GM12873 (cell line): ENCODE measurements around the gene RPRD1B.

Experiments used
- CTCF ChIP-seq: IDR thresholded peaks from 2 replicates; pipeline ENCODE4 v1.5.1; 2012; ENCODE audit warnings: low read depth, mild to moderate bottlenecking, moderate library complexity, low read length, control low read depth; ENCODE audit not compliant: insufficient read depth; ENCODE audit errors: missing control alignments

RPRD1B gene

GRCh38 chr20:38004416-38004815, 29.1 kb upstream of the RPRD1B start:
- TF ChIP-seq CTCF = no peak

DNA sequence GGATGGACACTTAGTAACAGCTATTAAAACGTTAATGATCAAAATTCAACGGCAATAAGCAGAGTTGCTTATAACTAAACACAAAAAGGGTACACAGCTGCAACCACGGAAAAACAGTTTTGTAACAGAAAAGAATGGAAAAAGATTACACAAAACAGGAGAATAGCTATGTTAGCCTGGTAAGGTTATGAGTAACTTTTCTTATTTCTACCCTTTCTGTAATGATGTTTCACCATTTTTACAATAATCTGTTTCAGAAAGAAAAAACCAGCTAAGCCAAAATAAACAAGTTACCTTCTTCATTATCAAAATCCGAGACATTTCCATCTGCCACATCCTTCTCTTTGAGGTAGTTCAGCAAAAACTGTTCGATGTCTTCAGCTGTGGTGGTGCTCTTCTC, 27.6 kb upstream of the RPRD1B start:
- no peak for TF ChIP-seq CTCF

DNA sequence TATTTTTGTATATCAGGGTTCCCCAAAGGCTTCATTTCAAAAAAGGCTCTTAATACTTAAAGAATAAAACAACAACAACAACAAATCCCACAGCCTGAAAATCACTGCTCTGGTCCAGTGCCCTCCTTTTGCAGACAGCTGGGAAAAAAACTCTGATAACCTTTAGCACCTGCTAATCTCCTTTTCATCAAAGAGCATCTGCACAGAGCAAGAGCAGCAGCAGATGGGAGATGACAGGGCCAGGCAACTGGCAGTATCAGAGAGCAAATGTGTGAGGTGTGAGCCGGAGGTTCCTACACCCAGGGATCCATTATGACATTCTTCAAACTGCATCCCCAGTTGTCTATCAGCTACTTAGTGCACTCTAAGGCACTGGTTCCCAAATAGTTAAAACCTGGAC, 26.0 kb upstream of the RPRD1B start:
- no peak for TF ChIP-seq CTCF

GRCh38 chr20:38008233-38008944, 25.2 kb upstream of the RPRD1B start:
- no peak for TF ChIP-seq CTCF

GRCh38 chr20:38011696-38012095, 21.9 kb upstream of the RPRD1B start:
- TF ChIP-seq CTCF = no peak

GRCh38 chr20:38012332-38012731, 21.2 kb upstream of the RPRD1B start:
- TF ChIP-seq CTCF = no peak

DNA sequence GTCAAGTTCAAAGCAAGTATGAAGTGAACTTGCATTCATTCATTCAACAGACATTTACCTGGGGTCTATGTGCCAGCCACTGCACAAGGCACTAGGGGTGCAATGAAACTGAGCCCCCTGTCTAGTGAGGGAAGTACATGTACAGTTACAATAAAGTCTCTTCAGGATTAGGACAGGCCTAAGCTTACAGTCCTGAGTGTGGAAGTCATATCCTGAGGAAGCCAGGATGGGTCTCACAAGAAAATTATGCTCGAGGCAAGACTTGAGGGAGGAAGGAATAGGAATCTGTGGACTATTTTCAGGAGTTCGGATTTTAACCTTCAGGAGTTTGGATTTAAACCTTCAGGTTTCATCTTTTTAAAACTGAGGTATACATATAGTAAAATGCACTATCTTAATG, 19.7 kb upstream of the RPRD1B start:
- TF ChIP-seq CTCF = no peak

DNA sequence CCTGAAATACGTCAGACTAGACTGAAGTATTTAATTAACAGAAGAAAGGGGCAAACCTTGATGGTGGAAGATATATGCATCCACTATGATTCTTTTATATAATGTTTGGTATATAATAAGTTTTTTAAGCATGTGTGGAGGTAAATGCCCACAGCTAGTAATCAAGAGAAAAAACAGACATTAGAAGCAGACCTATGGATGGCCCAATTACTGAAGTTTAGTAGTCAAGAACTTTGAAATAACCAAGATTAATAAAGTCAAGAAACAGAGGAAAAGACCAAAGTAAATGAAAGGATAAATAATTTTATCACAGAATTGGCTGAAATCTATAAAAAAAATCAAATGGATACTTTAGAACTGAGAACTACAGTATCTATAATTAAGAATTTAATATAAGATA, 15.6 kb upstream of the RPRD1B start:
- no peak for TF ChIP-seq CTCF
